HL-60 (cell line): ENCODE measurements around the gene GLYR1.

Experiments
- DNase-seq, 2 experiments: peaks; one replicate each; pipeline ENCODE4 v3.0.0-alpha.2; 2010 to 2020; ENCODE audit warnings: low read depth in 1 of 2, low spot score in 1 of 2
- H3K27ac ChIP-seq: fragments of 250-450 bp; sonication (Bioruptor Pico); replicated peaks from 2 replicates; pipeline ENCODE4 v1.5.1; 2020; ENCODE audit warnings: mild to moderate bottlenecking, moderate library complexity
- H3K27me3 ChIP-seq: fragments of 250-450 bp; sonication (Bioruptor Pico); 2 replicates; pipeline ENCODE4 v1.5.1; 2021; ENCODE audit warnings: mild to moderate bottlenecking, moderate library complexity; ENCODE audit not compliant: insufficient read depth, poor library complexity, severe bottlenecking
- H3K4me3 ChIP-seq: replicated peaks from 2 replicates; pipeline ENCODE4 v1.5.1; 2011; ENCODE audit warnings: mild to moderate bottlenecking, control low read depth, low read length; ENCODE audit not compliant: insufficient read depth
- CTCF ChIP-seq: IDR thresholded peaks from one replicate; pipeline ENCODE4 v1.5.1; 2011; ENCODE audit warnings: low read length, control low read depth, inconsistent platforms; ENCODE audit not compliant: insufficient read depth
- GABPA ChIP-seq: IDR thresholded peaks from 2 replicates; pipeline ENCODE4 v1.6.1; 2012; ENCODE audit warnings: low read depth
- POLR2AphosphoS5 ChIP-seq: IDR thresholded peaks from 2 replicates; pipeline ENCODE4 v1.6.1; 2012; ENCODE audit warnings: low read depth
- REST ChIP-seq: IDR thresholded peaks from 2 replicates; pipeline ENCODE4 v1.6.1; 2012; ENCODE audit warnings: low read depth; ENCODE audit not compliant: insufficient replicate concordance
- SPI1 ChIP-seq: IDR thresholded peaks from 2 replicates; pipeline ENCODE4 v1.6.1; 2012; ENCODE audit warnings: low read depth, mild to moderate bottlenecking, borderline replicate concordance

GLYR1 gene

GRCh38 chr16:4776141-4776705 is 70.9 kb downstream of the GLYR1 start:
- TF ChIP-seq REST: no peak
- TF ChIP-seq POLR2AphosphoS5: no peak
- TF ChIP-seq CTCF: no peak
- TF ChIP-seq GABPA: no peak
- no peak for TF ChIP-seq SPI1

GRCh38 chr16:4775005-4775404 is 72.1 kb downstream of the GLYR1 start:
- no peaks in the 10 kb centered on the region for H3K27me3 ChIP-seq
- no peak for DNase-seq
- no peak overlapping the region for H3K4me3 ChIP-seq
- TF ChIP-seq CTCF (no peak), REST (no peak), SPI1 (no peak), GABPA (no peak), POLR2AphosphoS5 (no peak)
- H3K27ac ChIP-seq: no peak overlapping the region

More at GRCh38 chr16:4776141-4776705, 70.9 kb downstream of the GLYR1 start:
- no peak for DNase-seq
- Histone ChIP-seq H3K27me3 (no peaks in the 10 kb centered on the region), H3K4me3 (no peak overlapping the region), H3K27ac (no peak overlapping the region)

- Histone ChIP-seq H3K27ac (no peak overlapping the region), H3K27me3 (no peaks in the 10 kb centered on the region)
- TF ChIP-seq POLR2AphosphoS5 (no peak), GABPA (no peak), REST (no peak), SPI1 (no peak), CTCF (no peak)
Observed at GRCh38 chr16:4772351-4772750, 74.7 kb downstream of the GLYR1 start.

More at GRCh38 chr16:4772351-4772750, 74.7 kb downstream of the GLYR1 start:
- H3K4me3 ChIP-seq: no peak overlapping the region
- DNase-seq: no peak
